Midbrain (tissue), 1 donor: ENCODE data around the gene TADA2A.

Source experiments
- DNase-seq: peaks from one replicate; lab custom pipeline; 2025; lab: John Stamatoyannopoulos, UW

The TADA2A gene

DNA sequence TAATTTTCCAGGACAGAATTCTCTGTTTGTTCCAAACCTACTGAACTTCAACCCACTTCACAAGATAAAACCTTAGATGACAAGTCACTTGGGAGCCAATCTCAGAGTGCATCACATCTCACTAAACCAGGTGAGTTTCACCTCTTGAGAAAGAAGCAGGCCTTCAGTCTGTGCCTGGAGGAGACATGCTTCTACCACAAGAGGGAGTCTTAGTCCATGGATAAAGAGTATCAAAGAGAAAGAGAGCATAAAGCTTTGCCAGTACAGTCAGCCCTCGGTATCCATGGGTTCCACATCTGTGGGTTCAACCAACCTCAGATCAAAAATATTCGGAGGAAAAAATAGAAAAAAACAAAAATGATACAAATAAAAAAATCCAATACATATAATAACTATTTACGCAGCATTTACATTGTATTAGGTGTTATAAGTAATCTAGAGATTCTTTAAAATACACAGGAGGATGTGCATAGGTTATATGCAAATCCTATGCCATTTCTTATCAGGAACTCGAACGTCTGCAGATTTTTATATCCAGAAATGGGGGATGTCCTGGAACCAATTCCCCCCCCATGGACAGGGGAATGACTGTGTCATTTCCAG, 120.7 kb downstream of the TADA2A start:
- peak; percentile 12 for DNase-seq
